GM13976 (cell line): ENCODE data around the gene NHERF2.

ENCODE experiments used
- DNase-seq: peaks from one replicate; pipeline ENCODE4 v3.0.0; 2012; ENCODE audit warnings: low spot score
- in situ Hi-C: fragments of 300-500 bp; cut with MboI; formaldehyde crosslinking; loops from one replicate; pipeline ENCODE4 v1.12.0; 2022; ENCODE audit warnings: low sequenced_read_pairs, mixed read lengths, inconsistent platforms; ENCODE audit not compliant: unreplicated experiment
- TF ChIP-seq, protein P1 (sequence below): IDR thresholded peaks from 2 replicates; pipeline ENCODE4 v1.5.1; 2012; ENCODE audit warnings: borderline replicate concordance, mild to moderate bottlenecking; ENCODE audit not compliant: insufficient read depth; ENCODE audit errors: extremely low read depth, missing control alignments, control extremely low read depth

Gene NHERF2

DNA sequence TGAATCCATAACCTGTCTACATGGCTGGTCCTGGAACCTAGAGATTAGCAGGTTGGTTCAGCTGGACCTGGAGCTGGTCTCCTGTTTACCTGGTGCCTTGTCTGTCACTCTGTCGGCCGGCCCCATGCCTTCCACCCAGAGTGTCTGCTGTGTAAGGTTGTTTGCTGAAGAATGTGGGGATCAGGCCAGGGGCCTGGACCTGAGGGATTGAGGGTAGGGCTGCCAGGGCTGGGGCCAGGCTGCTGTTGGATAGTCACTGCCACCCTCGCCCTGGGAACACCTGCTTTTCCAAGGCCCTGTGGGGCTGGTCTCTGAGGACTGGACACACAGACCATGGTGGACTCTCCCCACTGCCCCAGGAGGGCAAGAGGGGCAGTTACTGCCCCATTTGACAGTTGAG lies 1.4 kb downstream of the NHERF2 start:
- in situ Hi-C loops, result no loop called here
- TF ChIP-seq, protein P1, sequence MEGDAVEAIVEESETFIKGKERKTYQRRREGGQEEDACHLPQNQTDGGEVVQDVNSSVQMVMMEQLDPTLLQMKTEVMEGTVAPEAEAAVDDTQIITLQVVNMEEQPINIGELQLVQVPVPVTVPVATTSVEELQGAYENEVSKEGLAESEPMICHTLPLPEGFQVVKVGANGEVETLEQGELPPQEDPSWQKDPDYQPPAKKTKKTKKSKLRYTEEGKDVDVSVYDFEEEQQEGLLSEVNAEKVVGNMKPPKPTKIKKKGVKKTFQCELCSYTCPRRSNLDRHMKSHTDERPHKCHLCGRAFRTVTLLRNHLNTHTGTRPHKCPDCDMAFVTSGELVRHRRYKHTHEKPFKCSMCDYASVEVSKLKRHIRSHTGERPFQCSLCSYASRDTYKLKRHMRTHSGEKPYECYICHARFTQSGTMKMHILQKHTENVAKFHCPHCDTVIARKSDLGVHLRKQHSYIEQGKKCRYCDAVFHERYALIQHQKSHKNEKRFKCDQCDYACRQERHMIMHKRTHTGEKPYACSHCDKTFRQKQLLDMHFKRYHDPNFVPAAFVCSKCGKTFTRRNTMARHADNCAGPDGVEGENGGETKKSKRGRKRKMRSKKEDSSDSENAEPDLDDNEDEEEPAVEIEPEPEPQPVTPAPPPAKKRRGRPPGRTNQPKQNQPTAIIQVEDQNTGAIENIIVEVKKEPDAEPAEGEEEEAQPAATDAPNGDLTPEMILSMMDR, result no peak

DNA sequence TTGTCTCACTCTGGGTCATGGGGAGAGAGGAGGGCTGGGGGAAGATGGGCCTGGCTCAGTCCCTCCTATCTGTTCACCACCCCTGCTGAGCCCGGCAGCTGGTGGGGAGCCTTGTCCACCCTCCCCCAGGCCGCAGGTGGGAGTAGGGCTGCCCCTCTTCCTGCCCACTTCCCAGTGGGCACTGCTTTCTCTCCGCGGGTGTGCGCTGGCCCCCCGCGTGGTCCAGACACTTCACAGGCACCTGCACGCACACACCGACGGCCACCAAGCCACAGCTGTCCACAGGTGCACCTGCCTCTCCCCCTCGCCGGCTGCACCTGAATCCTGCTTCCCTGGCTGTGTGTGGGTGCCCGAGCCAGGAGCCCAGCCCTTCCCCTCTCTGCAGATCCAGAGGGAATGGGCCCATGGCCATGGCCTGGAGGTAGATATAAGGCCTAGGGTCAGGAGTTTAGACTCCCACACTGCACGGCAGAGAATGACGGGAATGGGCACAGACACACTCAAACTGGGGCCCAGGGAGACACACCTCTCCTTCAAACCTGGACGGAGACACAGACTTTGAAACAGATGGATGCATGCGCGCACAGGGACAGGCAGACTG lies 2.0 kb downstream of the NHERF2 start:
- no peak for DNase-seq
- in situ Hi-C loops, result no loop called here
- TF ChIP-seq, protein P1, result no peak

More for the DNA sequence above, 1.4 kb downstream of the NHERF2 start:
- DNase-seq, result no peak

DNA sequence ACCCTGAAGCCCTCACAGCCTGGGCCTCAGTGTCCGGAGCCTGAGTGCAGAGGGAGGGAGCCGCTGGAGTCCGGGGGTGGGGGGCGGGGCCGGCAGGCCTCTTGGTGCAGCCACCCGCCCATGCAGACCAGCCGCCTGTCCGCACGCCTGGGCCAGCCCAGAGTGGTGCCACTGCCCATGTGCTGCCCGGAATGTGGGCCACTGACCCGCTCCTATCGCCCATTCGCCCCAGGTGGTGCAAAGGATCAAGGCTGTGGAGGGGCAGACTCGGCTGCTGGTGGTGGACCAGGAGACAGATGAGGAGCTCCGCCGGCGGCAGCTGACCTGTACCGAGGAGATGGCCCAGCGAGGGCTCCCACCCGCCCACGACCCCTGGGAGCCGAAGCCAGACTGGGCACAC lies 2.6 kb downstream of the NHERF2 start:
- TF ChIP-seq, protein P1, result no peak
- in situ Hi-C loops, result no loop called here
- no peak for DNase-seq

DNA sequence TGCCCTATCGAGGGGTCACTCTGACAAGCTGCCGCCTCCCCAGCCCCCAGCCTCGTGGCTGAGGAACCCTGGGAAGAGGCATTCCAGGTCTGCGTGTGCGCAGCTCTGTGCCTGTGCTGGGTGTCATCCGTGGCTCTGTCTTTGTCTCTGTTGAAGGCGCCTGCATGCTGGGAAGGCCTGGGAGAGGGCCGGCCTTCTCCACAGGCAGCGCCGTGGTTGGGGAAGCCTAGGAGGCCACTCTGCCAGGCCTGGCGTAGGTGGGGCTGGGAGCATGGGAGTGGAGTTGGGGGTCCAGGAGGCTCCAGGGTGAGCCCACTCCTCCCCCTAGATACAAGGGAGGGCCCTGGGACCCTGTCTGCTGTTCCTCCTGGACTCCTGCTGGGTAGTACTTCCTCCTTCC lies 3.3 kb downstream of the NHERF2 start:
- TF ChIP-seq, protein P1, result no peak
- in situ Hi-C loops, result no loop called here
- no peak for DNase-seq

DNA sequence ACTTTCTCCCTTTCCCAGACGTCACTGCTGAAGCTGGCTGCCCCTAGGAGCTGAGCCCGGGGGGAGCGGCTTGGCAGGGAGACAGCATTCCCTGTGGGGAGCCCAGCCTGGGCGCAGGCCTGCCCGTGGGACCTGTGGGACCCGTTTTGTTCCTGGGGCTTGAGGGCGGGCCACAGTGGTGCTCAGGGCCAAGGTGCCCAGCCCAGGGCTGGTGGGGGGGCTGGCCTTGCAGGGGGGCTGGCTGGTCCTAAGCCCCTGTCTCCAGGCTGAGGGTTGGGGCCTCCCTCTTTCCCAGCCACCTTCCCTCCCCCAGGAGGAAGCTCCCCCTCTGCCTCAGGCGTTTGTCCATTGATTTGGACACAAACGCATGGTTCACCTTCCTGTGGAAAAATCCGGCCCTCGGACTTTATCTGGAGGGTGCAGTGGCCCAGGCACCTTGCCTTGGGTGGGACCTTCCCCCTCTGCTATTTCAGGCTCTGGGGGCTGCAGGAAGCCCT lies 4.4 kb downstream of the NHERF2 start:
- DNase-seq, result no peak
- in situ Hi-C loops, result no loop called here

DNA sequence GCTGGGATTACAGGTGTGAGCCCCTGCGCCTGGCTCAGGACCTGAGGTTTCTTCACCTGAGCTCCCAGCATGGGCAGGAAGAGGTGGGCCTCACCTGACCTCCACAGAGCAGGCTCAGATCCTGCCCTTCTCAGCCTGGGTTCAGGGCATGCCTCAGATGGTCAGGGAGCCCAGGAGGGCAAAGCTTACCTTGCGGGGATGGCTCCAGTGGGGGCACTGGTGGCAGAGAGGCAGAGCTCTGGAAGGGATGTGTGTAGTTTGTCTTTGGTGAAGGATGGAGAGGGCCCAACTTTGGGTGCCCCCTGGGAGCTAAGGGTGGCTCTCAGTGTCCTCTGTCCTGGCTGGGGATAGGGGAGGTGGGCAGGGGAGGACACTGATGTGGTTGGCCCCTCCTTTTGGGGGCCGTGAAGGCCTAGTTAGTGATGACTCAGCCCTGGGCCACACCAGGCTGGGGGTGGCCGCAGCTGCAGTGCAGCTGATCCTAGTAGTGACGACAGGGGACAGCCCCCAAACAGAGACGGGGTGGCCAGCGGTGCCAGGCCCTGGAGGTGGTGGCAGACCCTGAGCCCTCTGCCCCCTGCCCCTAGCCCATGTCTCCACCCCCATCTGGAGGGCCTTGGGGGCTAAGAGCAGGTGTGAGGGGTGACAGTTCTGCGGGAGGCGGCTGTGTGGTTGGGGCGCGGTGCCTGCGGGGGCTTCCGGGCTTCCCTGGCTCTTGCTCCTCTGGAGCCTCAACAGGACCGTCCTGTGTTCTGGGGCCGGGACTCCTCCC lies 5.8 kb downstream of the NHERF2 start:
- TF ChIP-seq, protein P1, result no peak
- in situ Hi-C loops, result no loop called here
- DNase-seq, result no peak

More for the DNA sequence above, 4.4 kb downstream of the NHERF2 start:
- TF ChIP-seq, protein P1, result no peak
